Naive thymus-derived CD8-positive, alpha-beta T cell (primary cell): ENCODE results near the gene MTSS2. TPM values are rescaled to one million over a fixed set of nuclear protein-coding genes. Genes with fewer than 3 reads are reported as not detected.
A peak's percentile ranks its signal among the peaks of the same experiment; 100 is the strongest.

ENCODE experiments used
- ATAC-seq, 2 donors: fragments of 150-1000 bp; cut with Tn5 transposase in 1 of 2; sonication (Bioruptor Pico), chemical (Tn5 transposase) in 1 of 2; 1 replicate in 1 of 2; 2 replicates in 1 of 2; pipeline ENCODE4 v1.10.0; 2021; ENCODE audit warnings: mild to moderate bottlenecking in 2 of 2, moderate library complexity in 2 of 2
- POLR2A ChIA-PET: fragments of 350-600 bp; sonication (Branson Sonifier 250); formaldehyde crosslinking; loops from one replicate; lab custom pipeline; 2021; ENCODE audit warnings: antibody characterized with exemption; lab: Charles Lee
- DNase-seq, 10 donors: peaks; one replicate each; pipeline versions ENCODE4 v3.0.0 to v3.0.0-alpha.2; 2020 to 2022
- H3K27ac Mint-ChIP-seq, 10 donors: one replicate each; pipeline ENCODE4 v1.8.0; 2020 to 2022; ENCODE audit warnings: mild to moderate bottlenecking in 10 of 10, mixed read lengths in 10 of 10, moderate library complexity in 4 of 10, inconsistent platforms in 1 of 10
- H3K27me3 Mint-ChIP-seq, 5 donors: one replicate each; pipeline ENCODE4 v1.8.0; 2021 to 2022; ENCODE audit warnings: mixed read lengths in 5 of 5
- H3K36me3 Mint-ChIP-seq, 3 donors: one replicate each; pipeline ENCODE4 v1.8.0; 2020 to 2022; ENCODE audit warnings: mixed read lengths in 3 of 3, mild to moderate bottlenecking in 2 of 3, inconsistent platforms in 1 of 3
- H3K4me1 Mint-ChIP-seq, 4 donors: one replicate each; pipeline ENCODE4 v1.8.0; 2021 to 2022; ENCODE audit warnings: mixed read lengths in 4 of 4
- H3K4me3 Mint-ChIP-seq, 10 donors: one replicate each; pipeline ENCODE4 v1.8.0; 2020 to 2022; ENCODE audit warnings: mild to moderate bottlenecking in 10 of 10, mixed read lengths in 10 of 10, moderate library complexity in 6 of 10, inconsistent platforms in 1 of 10
- H3K9me3 Mint-ChIP-seq, 9 donors: one replicate each; pipeline ENCODE4 v1.8.0; 2020 to 2022; ENCODE audit warnings: mixed read lengths in 9 of 9, mild to moderate bottlenecking in 3 of 9, inconsistent platforms in 1 of 9, moderate library complexity in 1 of 9
- polyA plus RNA-seq, 3 donors: library from polyadenylated mRNA; unstranded; fragments of 300-500 nt; fragmentation: Illumina TruSeq; gene quantifications; one replicate each; pipeline ENCODE4 v1.2.3, GENCODE V29; 2021
- total RNA-seq, 8 experiments: library from RNA in 2 of 8; stranded (reverse) in 2 of 8; gene quantifications; one replicate each; pipeline ENCODE4 v1.2.3 and lab custom pipeline; 2021 to 2026

MTSS2 gene
- total and polyA plus RNA-seq, 5 experiments from 2014 or later: 0.28 to 26.8 (median 23.3) TPM; not detected in 2

DNA sequence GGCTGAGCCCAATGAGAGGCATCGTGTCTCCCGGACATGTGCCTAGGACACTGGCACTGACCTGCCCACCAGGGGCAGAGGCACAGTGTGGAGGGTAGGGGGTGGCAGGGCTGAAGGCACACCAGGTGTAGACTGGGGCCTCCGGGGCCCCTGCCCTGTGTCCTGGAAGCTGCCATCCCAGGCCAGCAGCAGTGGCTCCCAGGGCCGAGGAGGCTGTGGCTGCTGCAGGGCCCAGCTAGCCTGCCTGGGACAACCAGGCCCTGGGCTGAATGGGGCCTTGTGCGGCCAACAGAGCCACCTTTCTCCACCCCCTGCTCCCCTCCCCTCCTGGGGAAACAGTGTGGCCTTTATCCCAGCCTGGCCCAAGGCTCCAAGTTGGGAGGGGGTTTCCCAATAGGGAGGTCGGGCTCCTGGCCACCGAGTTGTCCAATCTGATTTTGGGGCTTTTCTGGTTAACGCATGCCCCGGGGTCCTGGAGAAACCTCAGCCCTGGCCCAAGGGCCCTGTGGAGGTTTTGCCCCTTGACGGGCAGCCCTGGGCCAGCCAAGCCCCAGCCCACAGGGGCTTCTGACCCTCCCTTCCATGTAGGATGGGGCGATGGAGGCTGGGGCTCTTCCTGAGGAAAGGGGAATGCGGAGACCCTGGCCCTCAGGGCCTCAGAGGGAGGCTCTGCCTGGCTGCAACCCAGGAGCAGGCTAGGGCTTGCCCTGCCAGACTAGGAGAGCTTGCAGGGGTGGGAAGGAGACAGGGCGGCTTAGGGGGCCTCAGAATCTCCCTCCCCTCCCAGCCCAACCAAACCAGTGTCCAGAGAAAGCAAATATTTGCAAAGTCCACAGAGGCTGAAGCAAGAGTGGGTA is 4.2 kb downstream of the MTSS2 start:
- Mint-ChIP-seq H3K9me3 (no peaks in the 10 kb centered on the region), H3K27ac (peak overlapping the region in 2 of 10 donors; percentile 22 to 43), H3K36me3 (peaks cover 0 to 4% (median 0%) of the 10 kb centered on the region in 3 donors), H3K4me1 (peaks cover 6 to 31% (median 16%) of the 10 kb centered on the region in 4 donors), H3K4me3 (no peak overlapping the region), H3K27me3 (peaks cover 0 to 5% (median 0%) of the 10 kb centered on the region in 5 donors)
- POLR2A ChIA-PET: interaction anchor here (1.0 to 2.3 kb wide), 4 partner anchors 14 to 301 kb away, joined by 3 to 9 read pairs (median 6); no protein-coding TSS in a partner anchor
- DNase-seq (peak in 1 of 10 donors; percentile 1), ATAC-seq (no peak)

DNA sequence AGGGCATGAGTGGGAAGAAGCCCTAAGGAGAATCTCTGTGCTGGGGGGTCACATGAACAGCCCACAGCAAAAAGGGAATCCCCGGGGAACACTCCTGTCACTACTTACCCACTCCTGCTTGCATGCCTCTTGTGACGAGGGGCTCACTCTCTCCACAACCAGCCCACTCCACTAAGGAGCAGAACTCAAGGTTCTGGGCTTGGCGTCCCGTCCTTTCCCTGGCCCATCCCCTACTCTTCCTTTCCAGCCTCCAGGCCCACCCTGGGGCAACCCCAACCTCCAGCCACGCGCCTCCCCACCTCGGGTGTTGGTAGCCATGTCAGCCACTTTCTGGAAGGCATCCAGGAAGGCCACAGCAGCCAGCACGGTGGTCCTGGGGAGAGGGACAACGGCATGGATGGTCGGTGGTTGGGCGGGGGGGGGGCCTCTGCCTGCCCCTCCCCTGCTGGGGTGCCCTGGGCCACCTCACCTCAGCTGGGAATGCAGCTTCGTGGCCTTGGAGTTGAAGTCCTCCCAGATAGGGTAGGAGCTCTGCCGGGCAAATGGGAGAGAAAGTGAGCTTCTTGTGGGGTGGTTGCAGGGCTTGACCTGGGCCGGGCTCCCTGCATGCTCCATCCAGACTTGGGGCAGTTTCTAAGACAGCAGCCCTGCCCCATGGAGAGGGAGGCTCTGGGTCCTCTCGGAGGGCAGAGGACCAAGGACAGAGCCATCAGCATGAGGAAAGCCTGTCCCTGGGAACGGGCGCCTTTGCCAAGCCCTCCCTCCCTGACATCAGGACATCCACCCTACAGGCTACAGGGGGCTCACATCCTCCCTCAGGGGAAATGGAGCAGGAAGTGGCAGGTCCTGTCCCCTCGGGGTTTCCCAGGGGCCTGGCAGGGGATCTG is 5.1 kb downstream of the MTSS2 start:
- H3K4me1 Mint-ChIP-seq: peaks cover 5 to 27% (median 14%) of the 10 kb centered on the region in 4 donors
- H3K36me3 Mint-ChIP-seq: peaks cover 0 to 8% (median 0%) of the 10 kb centered on the region in 3 donors
- ATAC-seq (no peak), DNase-seq (no peak)
- POLR2A ChIA-PET: interaction anchor here (1.0 to 2.2 kb wide), 3 partner anchors 15 to 91 kb away, joined by 3 to 7 read pairs (median 3); no protein-coding TSS in a partner anchor
- peak overlapping the region in 2 of 10 donors; percentile 26 to 43 for H3K4me3 Mint-ChIP-seq
- peaks cover 0 to 5% (median 0%) of the 10 kb centered on the region in 5 donors for H3K27me3 Mint-ChIP-seq
- H3K27ac Mint-ChIP-seq: peak overlapping the region in 4 of 10 donors; percentile 24 to 85 (median 64)
- no peaks in the 10 kb centered on the region for H3K9me3 Mint-ChIP-seq

DNA sequence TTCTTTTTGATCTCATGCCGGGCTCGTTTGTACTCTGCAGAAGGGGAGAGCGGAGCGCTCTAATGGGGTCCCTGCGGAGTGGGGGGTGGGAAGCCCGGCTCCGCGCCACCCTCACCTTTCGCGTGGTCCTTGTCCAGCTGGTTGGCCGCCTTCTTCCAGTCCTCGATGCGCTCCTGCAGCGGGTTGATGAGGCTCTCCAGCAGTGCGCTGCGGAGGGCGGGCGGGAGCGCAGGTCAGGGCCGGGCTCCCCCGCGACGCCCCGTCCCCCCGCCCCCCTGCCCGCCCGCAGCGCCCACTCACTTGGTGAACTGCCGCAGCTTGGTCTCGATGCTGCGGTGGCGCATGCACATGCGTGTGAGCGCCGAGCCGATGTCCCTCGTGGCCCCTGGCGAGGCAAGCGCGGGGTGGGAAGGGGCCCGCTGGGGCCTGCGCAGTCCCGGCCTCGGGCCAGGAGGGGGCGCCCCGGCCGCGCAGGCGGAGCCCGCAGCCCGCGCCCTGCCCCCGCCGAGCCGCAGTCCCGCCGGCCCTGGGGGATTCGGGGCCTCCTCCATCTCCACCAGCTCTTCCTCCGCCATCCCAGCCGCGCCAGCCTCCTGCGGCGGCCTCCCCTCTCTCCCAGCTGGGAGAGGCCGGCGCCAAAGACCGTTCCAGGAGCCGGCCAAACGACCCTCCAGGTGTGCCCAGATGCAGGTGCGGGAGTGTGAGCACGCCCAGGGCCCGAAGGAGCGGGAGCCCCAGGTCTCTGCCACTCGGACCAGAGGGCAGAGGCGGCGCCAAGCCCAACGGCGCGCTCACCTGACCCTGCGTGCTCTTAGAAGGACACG is 6.0 kb downstream of the MTSS2 start:
- Mint-ChIP-seq H3K36me3 (peaks cover 0 to 16% (median 0%) of the 10 kb centered on the region in 3 donors), H3K27me3 (peaks cover 0 to 4% (median 0%) of the 10 kb centered on the region in 5 donors), H3K9me3 (no peaks in the 10 kb centered on the region), H3K27ac (peak overlapping the region in 2 of 10 donors; percentile 27 to 46), H3K4me3 (peak overlapping the region in 1 of 10 donors; percentile 26), H3K4me1 (peaks cover 5 to 23% (median 14%) of the 10 kb centered on the region in 4 donors)
- peak; percentile 47 to 65 for ATAC-seq
- POLR2A ChIA-PET: interaction anchor here (1.1 to 2.2 kb wide), 2 partner anchors 16 to 91 kb away, joined by 3 to 7 read pairs; no protein-coding TSS in a partner anchor
- peak in 3 of 10 donors; percentile 30 to 40 (median 38) for DNase-seq

DNA sequence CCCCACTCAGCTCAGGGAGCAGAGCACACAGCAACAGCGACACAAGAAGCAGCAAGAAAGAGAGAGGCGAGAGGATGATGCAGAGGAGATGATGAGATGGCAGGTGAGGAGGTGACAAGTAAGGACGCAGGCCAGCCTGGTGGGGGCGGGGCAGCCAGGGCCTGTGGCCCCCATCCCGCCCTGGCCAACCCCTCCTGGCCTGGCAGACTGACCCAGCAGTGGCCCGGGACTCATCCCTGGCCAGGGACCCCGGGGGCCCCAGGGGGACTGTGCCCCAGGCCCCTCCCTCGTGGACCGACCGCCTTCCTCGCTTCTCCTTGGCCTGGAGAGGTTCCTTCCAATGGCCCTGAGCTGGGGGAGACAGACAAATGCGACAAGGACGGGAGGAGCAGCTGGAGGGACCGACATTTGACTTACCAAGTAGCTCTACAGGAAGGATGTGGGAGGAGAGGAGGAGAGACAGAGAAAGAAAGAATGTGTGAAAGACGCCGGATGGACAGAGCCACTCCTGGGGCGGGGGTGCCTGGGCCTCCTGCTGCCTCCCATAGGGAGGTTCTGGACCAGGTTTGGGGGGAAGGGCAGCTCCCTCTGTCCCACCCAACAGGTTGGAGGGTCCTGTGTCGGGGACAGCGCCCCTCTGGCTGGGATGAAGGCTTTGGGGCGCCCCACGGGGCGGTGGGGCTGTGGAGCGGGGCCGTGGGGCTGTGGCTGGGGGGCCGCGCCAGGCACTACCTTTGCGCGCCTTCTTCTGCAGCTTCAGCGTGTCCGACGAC is 6.8 kb downstream of the MTSS2 start:
- Mint-ChIP-seq H3K27ac (peak overlapping the region in 6 of 10 donors; percentile 34 to 91 (median 70)), H3K36me3 (peaks cover 0 to 23% (median 1%) of the 10 kb centered on the region in 3 donors), H3K4me3 (peak overlapping the region in 4 of 10 donors; percentile 20 to 63 (median 38)), H3K4me1 (peaks cover 6 to 18% (median 13%) of the 10 kb centered on the region in 4 donors), H3K27me3 (peaks cover 0 to 3% (median 0%) of the 10 kb centered on the region in 5 donors), H3K9me3 (no peaks in the 10 kb centered on the region)
- no peak for ATAC-seq
- peak in 1 of 10 donors; percentile 3 for DNase-seq
- POLR2A ChIA-PET: interaction anchor here (2.2 kb wide), 1 partner anchor 17 kb away, joined by 7 read pairs; no protein-coding TSS in a partner anchor

DNA sequence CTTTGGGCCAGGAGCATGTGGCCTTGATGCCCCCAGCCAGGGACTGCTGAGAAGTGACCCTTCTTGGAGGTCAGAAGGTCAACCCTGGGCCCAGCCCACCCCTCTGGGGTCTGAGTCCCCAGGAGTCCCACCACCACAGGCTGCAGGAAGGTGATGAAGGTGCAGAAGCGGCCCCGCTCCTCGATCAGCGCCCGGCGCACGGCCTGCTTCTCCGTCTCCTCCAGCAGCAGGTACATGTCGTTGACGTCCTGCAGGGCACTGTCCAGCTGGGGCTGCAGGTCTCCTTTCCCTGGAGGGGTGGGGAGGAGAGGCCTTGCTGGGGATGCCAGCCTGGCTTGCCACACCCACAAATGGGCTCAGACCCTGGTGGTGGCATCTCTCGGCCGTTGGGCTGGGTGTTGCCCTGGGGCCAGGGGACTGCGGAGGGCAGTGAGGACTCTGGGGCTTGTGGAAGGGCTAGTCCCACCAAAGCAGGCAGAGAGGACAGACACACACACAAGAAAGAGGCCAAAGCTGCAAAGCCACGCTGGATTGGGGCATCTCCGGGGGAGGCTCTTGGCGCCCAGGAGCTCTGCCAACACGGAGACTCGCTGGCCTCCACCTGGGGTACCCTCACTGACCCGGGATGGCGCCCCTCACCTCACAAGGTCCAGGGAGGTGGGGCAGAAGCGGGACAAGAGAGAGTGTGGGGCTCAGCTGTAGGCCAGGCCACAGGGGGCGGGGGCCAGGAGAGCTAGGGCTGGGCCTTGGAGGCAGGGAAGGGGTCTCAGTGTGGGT is 7.5 kb downstream of the MTSS2 start:
- ATAC-seq (no peak), DNase-seq (no peak)
- Mint-ChIP-seq H3K4me1 (peaks cover 5 to 18% (median 12%) of the 10 kb centered on the region in 4 donors), H3K27me3 (peaks cover 0 to 1% (median 0%) of the 10 kb centered on the region in 5 donors), H3K36me3 (peaks cover 0 to 28% (median 1%) of the 10 kb centered on the region in 3 donors), H3K27ac (peak overlapping the region in 4 of 10 donors; percentile 34 to 91 (median 62)), H3K9me3 (no peaks in the 10 kb centered on the region), H3K4me3 (peak overlapping the region in 2 of 10 donors; percentile 30 to 47)
- POLR2A ChIA-PET: interaction anchor here (0.6 to 1.1 kb wide), 2 partner anchors 60 to 1370 kb away, joined by 3 read pairs; no protein-coding TSS in a partner anchor

DNA sequence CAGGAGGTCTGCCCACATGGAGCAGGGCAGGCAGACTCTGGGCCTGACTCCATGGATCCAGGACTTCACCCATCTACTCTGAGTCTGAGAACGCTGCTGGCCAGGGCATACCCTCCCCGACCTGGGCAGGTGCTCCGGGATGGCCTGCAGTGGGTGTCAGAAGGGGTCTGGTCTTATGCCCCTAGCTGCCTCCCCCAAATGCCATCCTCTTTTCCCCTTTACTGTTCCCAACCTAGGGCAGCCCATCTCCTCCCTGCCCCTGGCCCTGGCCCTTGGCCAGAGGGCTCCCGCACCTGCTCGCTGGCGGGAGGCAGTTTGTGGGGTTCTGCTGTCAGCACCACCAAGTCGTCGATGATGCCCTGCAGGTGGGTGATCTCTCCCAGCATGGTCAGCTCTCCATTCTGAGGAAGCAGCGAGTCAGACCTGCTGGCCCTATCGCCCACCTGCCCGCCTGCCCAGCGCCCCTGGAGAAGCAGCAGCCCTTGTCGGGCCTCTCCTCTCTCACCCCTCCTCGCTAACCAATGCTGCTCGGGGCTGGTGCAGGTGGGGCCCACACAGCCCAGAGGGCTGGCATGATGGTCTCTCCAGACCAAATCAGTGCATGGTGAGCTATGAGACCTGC is 8.2 kb downstream of the MTSS2 start:
- Mint-ChIP-seq H3K36me3 (peaks cover 0 to 35% (median 1%) of the 10 kb centered on the region in 3 donors), H3K27me3 (peaks cover 0 to 1% (median 0%) of the 10 kb centered on the region in 5 donors), H3K9me3 (no peaks in the 10 kb centered on the region), H3K4me3 (no peak overlapping the region), H3K4me1 (peaks cover 3 to 15% (median 9%) of the 10 kb centered on the region in 4 donors), H3K27ac (no peak overlapping the region)
- ATAC-seq: no peak
- POLR2A ChIA-PET: interaction anchor here (0.5 to 1.1 kb wide), 2 partner anchors 61 to 118 kb away, joined by 3 to 4 read pairs; no protein-coding TSS in a partner anchor
- peak in 1 of 10 donors; percentile 58 for DNase-seq

DNA sequence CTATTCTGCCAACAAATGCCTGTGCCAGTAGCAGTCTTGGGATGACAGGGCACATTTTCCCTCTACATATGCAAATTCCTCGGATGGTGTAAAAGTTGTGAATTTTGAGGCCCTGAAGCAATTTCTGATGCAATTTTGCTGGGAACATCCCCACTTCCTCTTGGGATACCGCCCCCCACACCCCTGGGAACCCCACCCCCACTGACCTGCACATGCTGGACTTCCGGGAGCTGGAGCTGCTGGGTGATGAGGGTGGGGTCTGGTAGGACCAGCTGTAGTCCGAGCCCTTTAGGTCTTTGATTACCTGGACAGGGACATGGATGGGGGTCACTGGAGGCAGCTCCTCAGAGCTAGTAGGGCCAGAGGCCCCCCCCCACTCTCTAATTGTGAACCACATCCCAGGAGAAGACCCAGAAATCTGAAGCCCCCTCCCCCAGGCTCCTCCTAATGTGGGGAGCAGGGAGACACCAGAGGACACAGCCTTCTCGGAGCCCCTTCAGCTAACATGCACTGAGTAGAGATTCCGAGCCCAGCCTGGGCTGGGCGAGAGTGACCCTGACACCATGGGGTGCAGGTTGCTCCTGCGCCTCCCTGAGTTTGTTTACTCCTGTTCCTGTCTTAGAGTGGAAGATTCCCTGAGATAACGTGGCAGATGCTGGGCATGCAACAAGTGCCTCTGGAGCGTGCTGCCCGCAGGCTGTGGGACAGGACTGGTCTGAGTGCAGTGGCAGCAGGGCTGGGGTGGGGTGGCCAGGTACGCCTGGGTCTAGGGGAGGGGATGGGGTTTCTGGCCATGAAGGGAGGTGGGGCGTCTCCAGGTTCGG is 9.0 kb downstream of the MTSS2 start:
- Mint-ChIP-seq H3K36me3 (peaks cover 0 to 41% (median 1%) of the 10 kb centered on the region in 3 donors), H3K4me3 (no peak overlapping the region), H3K9me3 (no peaks in the 10 kb centered on the region), H3K4me1 (peaks cover 2 to 11% (median 7%) of the 10 kb centered on the region in 4 donors), H3K27me3 (no peaks in the 10 kb centered on the region), H3K27ac (peak overlapping the region in 2 of 10 donors; percentile 19 to 67)
- DNase-seq: peak in 1 of 10 donors; percentile 60
- POLR2A ChIA-PET: interaction anchor here (0.5 kb wide), 1 partner anchor 119 kb away, joined by 4 read pairs; no protein-coding TSS in a partner anchor
- no peak for ATAC-seq

DNA sequence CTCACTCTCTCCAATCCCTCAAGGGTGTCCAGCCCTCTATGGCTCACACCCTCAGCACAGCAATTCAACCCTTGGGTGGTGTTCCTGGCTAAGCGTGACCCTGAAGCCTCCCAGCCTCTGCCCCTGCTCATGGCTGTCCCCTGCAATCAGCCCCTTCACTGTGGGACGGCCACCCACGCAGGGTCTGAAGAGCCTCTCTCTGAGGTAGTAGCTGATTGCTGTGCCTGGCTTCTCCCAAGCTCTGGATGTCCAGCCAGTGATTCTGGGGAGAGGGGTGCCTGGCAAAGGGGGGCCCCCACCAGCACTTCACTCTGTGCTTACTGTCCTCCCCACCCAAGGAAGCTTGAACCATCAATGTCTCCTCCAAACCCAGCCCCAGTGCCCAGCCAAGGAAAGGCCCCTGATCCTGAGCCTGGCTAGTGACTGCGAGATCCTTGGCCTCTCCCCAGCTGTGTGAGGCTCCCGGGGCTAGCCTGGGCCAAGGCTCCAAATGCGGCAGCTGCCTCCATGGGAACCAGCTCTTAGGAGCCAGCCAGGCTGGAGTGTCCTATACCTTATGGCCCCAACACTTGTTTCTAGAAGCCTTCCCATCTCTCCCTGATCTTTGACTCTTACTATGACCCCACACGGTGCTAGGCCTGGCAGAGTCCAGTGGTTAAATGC is 9.9 kb downstream of the MTSS2 start:
- peaks cover 0 to 43% (median 1%) of the 10 kb centered on the region in 3 donors for H3K36me3 Mint-ChIP-seq
- peak overlapping the region in 3 of 10 donors; percentile 37 to 67 (median 47) for H3K27ac Mint-ChIP-seq
- no peaks in the 10 kb centered on the region for H3K27me3 Mint-ChIP-seq
- POLR2A ChIA-PET: no interaction called here
- no peak overlapping the region for H3K4me3 Mint-ChIP-seq
- peaks cover 2 to 10% (median 5%) of the 10 kb centered on the region in 4 donors for H3K4me1 Mint-ChIP-seq
- DNase-seq (peak in 1 of 10 donors; percentile 36), ATAC-seq (no peak)
- H3K9me3 Mint-ChIP-seq: no peaks in the 10 kb centered on the region
